Nephron (organoid): Measurements from ENCODE around the gene RIMS1.
A peak's percentile ranks its signal among the peaks of the same experiment; 100 is the strongest.

Experiments used
- H3K27ac Mint-ChIP-seq, 3 experiments: 2 replicates each; pipeline ENCODE4 v1.8.0; 2020; ENCODE audit warnings: mixed read lengths in 3 of 3, mild to moderate bottlenecking in 2 of 3, moderate library complexity in 1 of 3
- H3K27me3 Mint-ChIP-seq: 2 replicates; pipeline ENCODE4 v1.8.0; 2021; ENCODE audit warnings: low read depth, mild to moderate bottlenecking, moderate library complexity, mixed read lengths
- H3K36me3 Mint-ChIP-seq: 2 replicates; pipeline ENCODE4 v1.8.0; 2020; ENCODE audit warnings: low read depth, mixed read lengths
- H3K4me1 Mint-ChIP-seq: 2 replicates; pipeline ENCODE4 v1.8.0; 2020; ENCODE audit warnings: mixed read lengths
- H3K4me3 Mint-ChIP-seq, 3 experiments: 2 replicates each; pipeline ENCODE4 v1.8.0; 2020; ENCODE audit warnings: mild to moderate bottlenecking in 3 of 3, mixed read lengths in 3 of 3, moderate library complexity in 2 of 3
- H3K9me3 Mint-ChIP-seq: 2 replicates; pipeline ENCODE4 v1.8.0; 2020; ENCODE audit warnings: mixed read lengths
- CTCF ChIP-seq, 3 experiments: fragments of 200-600 bp; sonication (generic); IDR thresholded peaks; one replicate each; pipeline ENCODE4 v1.5.0; 2021; ENCODE audit warnings: antibody characterized with exemption in 3 of 3; ENCODE audit not compliant: unreplicated experiment in 3 of 3

RIMS1 gene

GRCh38 chr6:72206606-72207005, 320.3 kb downstream of the RIMS1 start:
- no peak for TF ChIP-seq CTCF (IDR thresholded peaks at IDR 0.05; ENCODE audit: unreplicated experiment in 3 of 3)
- Mint-ChIP-seq H3K4me3 (no peak overlapping the region), H3K4me1 (peaks cover 4% of the 10 kb centered on the region), H3K27ac (no peak overlapping the region), H3K9me3 (no peaks in the 10 kb centered on the region), H3K36me3 (no peaks in the 10 kb centered on the region), H3K27me3 (no peaks in the 10 kb centered on the region)

- no peaks in the 10 kb centered on the region for H3K9me3 Mint-ChIP-seq
These were observed 326.3 kb downstream of the RIMS1 start for GRCh38 chr6:72212686-72213085.

GRCh38 chr6:72213654-72214053, 327.3 kb downstream of the RIMS1 start:
- Mint-ChIP-seq H3K27me3 (no peaks in the 10 kb centered on the region), H3K36me3 (no peaks in the 10 kb centered on the region), H3K9me3 (no peaks in the 10 kb centered on the region), H3K4me1 (no peaks in the 10 kb centered on the region), H3K27ac (no peak overlapping the region), H3K4me3 (no peak overlapping the region)
- TF ChIP-seq CTCF (IDR thresholded peaks at IDR 0.05; ENCODE audit: unreplicated experiment in 3 of 3), result no peak

More at GRCh38 chr6:72212686-72213085, 326.3 kb downstream of the RIMS1 start:
- Mint-ChIP-seq H3K4me1 (no peaks in the 10 kb centered on the region), H3K4me3 (no peak overlapping the region), H3K36me3 (no peaks in the 10 kb centered on the region), H3K27me3 (no peaks in the 10 kb centered on the region), H3K27ac (no peak overlapping the region)
- TF ChIP-seq CTCF (IDR thresholded peaks at IDR 0.05; ENCODE audit: unreplicated experiment in 3 of 3), result no peak

- H3K4me3 Mint-ChIP-seq, result no peak overlapping the region
These were observed 330.1 kb downstream of the RIMS1 start for GRCh38 chr6:72216222-72217068.

GRCh38 chr6:72217626-72218025, 331.3 kb downstream of the RIMS1 start:
- no peak for TF ChIP-seq CTCF (IDR thresholded peaks at IDR 0.05; ENCODE audit: unreplicated experiment in 3 of 3)
- Mint-ChIP-seq H3K4me3 (no peak overlapping the region), H3K9me3 (no peaks in the 10 kb centered on the region), H3K36me3 (no peaks in the 10 kb centered on the region), H3K4me1 (no peaks in the 10 kb centered on the region), H3K27ac (no peak overlapping the region), H3K27me3 (no peaks in the 10 kb centered on the region)

More at GRCh38 chr6:72216222-72217068, 330.1 kb downstream of the RIMS1 start:
- Mint-ChIP-seq H3K27ac (no peak overlapping the region), H3K4me1 (no peaks in the 10 kb centered on the region), H3K36me3 (no peaks in the 10 kb centered on the region), H3K27me3 (no peaks in the 10 kb centered on the region), H3K9me3 (no peaks in the 10 kb centered on the region)
- TF ChIP-seq CTCF (IDR thresholded peaks at IDR 0.05; ENCODE audit: unreplicated experiment in 3 of 3), result no peak

GRCh38 chr6:72218125-72218524, 331.8 kb downstream of the RIMS1 start:
- no peak overlapping the region for H3K27ac Mint-ChIP-seq
- H3K27me3 Mint-ChIP-seq, result no peaks in the 10 kb centered on the region
- H3K4me1 Mint-ChIP-seq, result no peaks in the 10 kb centered on the region
- H3K4me3 Mint-ChIP-seq, result no peak overlapping the region
- no peaks in the 10 kb centered on the region for H3K9me3 Mint-ChIP-seq
- no peaks in the 10 kb centered on the region for H3K36me3 Mint-ChIP-seq
- peak; percentile 19 to 56 (median 19) for TF ChIP-seq CTCF (IDR thresholded peaks at IDR 0.05; ENCODE audit: unreplicated experiment in 3 of 3)
